Dermis blood vessel endothelial cell (primary cell): ENCODE results near the gene FBXO31. TPM values are rescaled to one million over a fixed set of nuclear protein-coding genes. Genes with fewer than 3 reads are reported as not detected.

Source experiments
- DNase-seq: peaks from one replicate; pipeline ENCODE4 v3.0.0; 2010
- total RNA-seq: library from RNA; depleted of rRNA; stranded (reverse); fragments of >200 nt; gene quantifications from 2 replicates; pipeline ENCODE4 v1.2.3, GENCODE V29; 2014

Gene FBXO31
- total RNA-seq = 24.4 and 36.1 TPM in 2 replicates

GRCh38 chr16:87383505-87384161 lies at the start of gene FBXO31:
Gene FBXO31 (minus strand): TSS chr16:87383776. CDS start chr16:87383744, 32 bp downstream.
- peak; percentile 91 for DNase-seq

GRCh38 chr16:87432330-87432915 lies 48.8 kb upstream of the FBXO31 start:
- no peak for DNase-seq

GRCh38 chr16:87431926-87432325 lies 48.4 kb upstream of the FBXO31 start:
- DNase-seq = peak; percentile 23

- DNase-seq = no peak
These were observed 43.0 kb upstream of the FBXO31 start for GRCh38 chr16:87426423-87427215.

- no peak for DNase-seq
These were observed 42.4 kb upstream of the FBXO31 start for GRCh38 chr16:87425941-87426340.

- no peak for DNase-seq
These were observed 40.7 kb upstream of the FBXO31 start for GRCh38 chr16:87424266-87424665.

GRCh38 chr16:87423429-87423828 lies 39.9 kb upstream of the FBXO31 start:
- no peak for DNase-seq

GRCh38 chr16:87422106-87422505 lies 38.5 kb upstream of the FBXO31 start:
- DNase-seq = no peak

- DNase-seq = no peak
These were observed 37.7 kb upstream of the FBXO31 start for GRCh38 chr16:87421003-87421912.

GRCh38 chr16:87420026-87421002 lies 36.7 kb upstream of the FBXO31 start:
- no peak for DNase-seq

- no peak for DNase-seq
These were observed 35.1 kb upstream of the FBXO31 start for GRCh38 chr16:87418644-87419043.

GRCh38 chr16:87418216-87418615 lies 34.6 kb upstream of the FBXO31 start:
- no peak for DNase-seq

GRCh38 chr16:87417528-87417910 lies 33.9 kb upstream of the FBXO31 start:
- DNase-seq = no peak

- peak; percentile 80 for DNase-seq
These were observed 33.4 kb upstream of the FBXO31 start for GRCh38 chr16:87416826-87417527.

GRCh38 chr16:87415441-87415840 lies 31.9 kb upstream of the FBXO31 start:
- no peak for DNase-seq

GRCh38 chr16:87414251-87414680 lies 30.7 kb upstream of the FBXO31 start:
- no peak for DNase-seq

GRCh38 chr16:87412996-87413421 lies 29.4 kb upstream of the FBXO31 start:
- DNase-seq = no peak

- no peak for DNase-seq
These were observed 28.9 kb upstream of the FBXO31 start for GRCh38 chr16:87412371-87412995.

GRCh38 chr16:87411375-87412271 lies 28.0 kb upstream of the FBXO31 start:
- DNase-seq = no peak
